Thoracic aorta (tissue), 2 donors: Measurements from ENCODE around the gene MORN3. TPM values are rescaled to one million over a fixed set of nuclear protein-coding genes. Genes with fewer than 3 reads are reported as not detected.
A peak's percentile ranks its signal among the peaks of the same experiment; 100 is the strongest.
"Not testable (repeated sequence)": the region's sequence is repeated elsewhere in the genome, so short reads cannot be mapped to it uniquely, and the experiment has no call there.

Source experiments
- ATAC-seq: fragments of 150-250 bp; one replicate; pipeline ENCODE4 v1.8.0; 2017; ENCODE audit warnings: low read depth; ENCODE audit not compliant: insufficient number of reproducible peaks, low FRiP score
- DNase-seq: peaks from one replicate; pipeline ENCODE4 v3.0.0-alpha.2; 2020; ENCODE audit warnings: low spot score
- H3K27ac ChIP-seq, 2 donors: fragments of 200-600 bp; sonication (generic); 1 replicate in 1 of 2; 2 replicates in 1 of 2; pipeline ENCODE4 v1.5.1; 2016; ENCODE audit warnings: mild to moderate bottlenecking in 2 of 2, moderate library complexity in 2 of 2
- H3K27me3 ChIP-seq: fragments of 200-600 bp; sonication (generic); replicated peaks from 2 replicates; pipeline ENCODE4 v1.6.0; 2016; ENCODE audit warnings: mild to moderate bottlenecking; ENCODE audit not compliant: insufficient read depth
- H3K36me3 ChIP-seq: fragments of 200-600 bp; sonication (generic); one replicate; pipeline ENCODE4 v1.5.1; 2016
- H3K4me1 ChIP-seq, 2 donors: fragments of 200-600 bp; sonication (generic); 1 replicate in 1 of 2; 2 replicates in 1 of 2; pipeline versions ENCODE4 v1.5.1 to v1.6.0; 2016; ENCODE audit warnings: low read depth in 2 of 2, mild to moderate bottlenecking in 1 of 2; ENCODE audit not compliant: control insufficient read depth in 1 of 2
- H3K4me3 ChIP-seq: fragments of 200-600 bp; sonication (generic); 2 replicates; pipeline ENCODE4 v1.5.1; 2016; ENCODE audit warnings: mild to moderate bottlenecking
- H3K9me3 ChIP-seq: fragments of 200-600 bp; sonication (generic); 2 replicates; pipeline ENCODE4 v1.5.1; 2016
- total RNA-seq, 2 donors: library from RNA; depleted of rRNA; stranded (reverse); fragments of >200 nt; gene quantifications; one replicate each; pipeline versions ENCODE4 v1.1.0 to v1.2.3, GENCODE V29; 2016
- TF ChIP-seq, protein P1 (sequence below): fragments of 200-600 bp; sonication (generic); IDR thresholded peaks from one replicate; pipeline ENCODE4 v1.5.1; 2019; ENCODE audit warnings: antibody characterized with exemption

Gene MORN3
- total RNA-seq, 2 donors from 2014 or later, result 0.78 TPM; not detected in 1

DNA sequence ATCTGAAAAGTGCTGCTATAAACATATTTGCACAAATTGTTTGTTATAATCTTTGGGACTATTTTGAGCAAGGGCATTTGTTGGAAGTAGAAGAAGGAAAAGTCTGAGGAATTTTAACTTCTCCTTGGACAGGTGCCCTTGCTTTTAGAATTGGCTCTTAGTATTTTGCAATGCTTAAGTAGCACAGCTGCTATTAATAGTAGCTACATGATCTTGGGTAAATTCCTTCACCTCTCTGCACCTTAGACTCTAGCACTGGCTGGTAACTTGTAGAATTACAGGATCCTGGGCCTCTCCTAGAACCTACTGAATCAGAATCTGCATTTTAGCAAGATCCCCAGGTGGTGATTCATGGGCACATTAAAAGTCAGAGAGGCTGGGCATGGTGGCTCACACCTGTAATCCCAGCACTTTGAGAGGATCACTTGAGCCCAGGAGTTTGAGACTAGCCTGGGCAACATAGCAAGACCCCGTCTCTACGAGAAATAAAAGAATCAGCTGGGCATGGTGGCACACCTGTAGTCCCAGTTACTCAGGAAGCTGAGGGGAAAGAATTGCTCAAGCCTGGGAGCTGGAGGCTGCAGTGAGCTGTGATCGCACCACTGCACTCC, 32.3 kb upstream of the MORN3 start:
- no peaks in the 10 kb centered on the region for H3K27me3 ChIP-seq
- no peaks in the 10 kb centered on the region for H3K9me3 ChIP-seq
- H3K4me1 ChIP-seq, result peaks cover 0 to 20% of the 10 kb centered on the region in 2 donors
- DNase-seq, result no peak
- ATAC-seq, result no peak
- H3K4me3 ChIP-seq, result no peak overlapping the region
- no peak overlapping the region for H3K27ac ChIP-seq
- TF ChIP-seq, protein P1, sequence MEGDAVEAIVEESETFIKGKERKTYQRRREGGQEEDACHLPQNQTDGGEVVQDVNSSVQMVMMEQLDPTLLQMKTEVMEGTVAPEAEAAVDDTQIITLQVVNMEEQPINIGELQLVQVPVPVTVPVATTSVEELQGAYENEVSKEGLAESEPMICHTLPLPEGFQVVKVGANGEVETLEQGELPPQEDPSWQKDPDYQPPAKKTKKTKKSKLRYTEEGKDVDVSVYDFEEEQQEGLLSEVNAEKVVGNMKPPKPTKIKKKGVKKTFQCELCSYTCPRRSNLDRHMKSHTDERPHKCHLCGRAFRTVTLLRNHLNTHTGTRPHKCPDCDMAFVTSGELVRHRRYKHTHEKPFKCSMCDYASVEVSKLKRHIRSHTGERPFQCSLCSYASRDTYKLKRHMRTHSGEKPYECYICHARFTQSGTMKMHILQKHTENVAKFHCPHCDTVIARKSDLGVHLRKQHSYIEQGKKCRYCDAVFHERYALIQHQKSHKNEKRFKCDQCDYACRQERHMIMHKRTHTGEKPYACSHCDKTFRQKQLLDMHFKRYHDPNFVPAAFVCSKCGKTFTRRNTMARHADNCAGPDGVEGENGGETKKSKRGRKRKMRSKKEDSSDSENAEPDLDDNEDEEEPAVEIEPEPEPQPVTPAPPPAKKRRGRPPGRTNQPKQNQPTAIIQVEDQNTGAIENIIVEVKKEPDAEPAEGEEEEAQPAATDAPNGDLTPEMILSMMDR, result no peak
- H3K36me3 ChIP-seq, result no peaks in the 10 kb centered on the region

DNA sequence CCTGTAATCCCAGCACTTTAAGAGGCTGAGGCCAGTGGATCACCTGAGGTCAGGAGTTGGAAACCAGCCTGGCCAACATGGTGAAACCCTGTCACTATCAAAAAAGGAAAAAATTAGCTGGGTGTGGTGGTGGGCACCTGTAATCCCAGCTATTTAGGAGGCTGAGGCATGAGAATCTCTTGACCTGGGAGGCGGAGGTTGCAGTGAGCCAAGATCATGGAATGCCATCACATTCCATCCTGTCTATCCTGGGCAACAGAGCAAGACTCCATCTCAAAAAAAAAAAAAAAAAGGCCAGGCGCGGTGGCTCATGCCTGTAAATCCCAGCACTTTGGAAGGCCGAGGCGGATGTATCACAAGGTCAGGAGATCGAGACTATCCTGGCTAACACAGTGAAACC, 28.4 kb upstream of the MORN3 start:
- not testable (repeated sequence) for DNase-seq, ATAC-seq

DNA sequence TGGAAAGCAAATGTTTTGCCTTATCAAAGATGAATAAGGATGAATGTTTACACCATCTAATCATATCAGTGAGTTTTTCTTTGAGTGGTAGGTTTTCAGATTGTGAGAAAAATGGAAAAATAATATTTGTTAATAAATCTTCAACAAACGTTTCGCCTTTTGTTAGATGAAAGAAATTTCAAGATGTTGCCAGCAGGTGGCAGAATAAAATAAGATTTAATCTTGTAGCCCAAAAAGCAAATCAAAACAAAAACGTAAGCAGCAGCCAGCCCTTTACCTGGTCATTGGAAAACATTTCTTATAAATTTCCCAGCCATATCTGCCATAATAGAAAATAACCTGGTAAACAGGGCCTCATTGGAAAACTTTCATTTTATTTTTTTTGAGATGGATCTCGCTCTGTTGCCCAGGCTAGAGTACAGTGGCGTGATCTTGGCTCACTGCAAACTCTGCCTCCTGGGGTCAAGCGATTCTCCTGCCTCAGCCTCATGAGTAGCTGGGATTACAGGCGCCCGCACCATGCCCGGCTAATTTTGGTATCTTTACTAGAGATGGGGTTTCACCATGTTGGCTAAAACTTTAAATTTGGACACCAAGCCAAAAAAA, 27.7 kb upstream of the MORN3 start:
- ATAC-seq, result no peak
- TF ChIP-seq, protein P1, result peak; percentile 62

More for the DNA sequence above, 28.4 kb upstream of the MORN3 start:
- H3K9me3 ChIP-seq, H3K4me3 ChIP-seq, H3K27me3 ChIP-seq, H3K36me3 ChIP-seq, H3K27ac ChIP-seq: not testable (repeated sequence)
- peaks cover 0 to 18% of the 10 kb centered on the region in 2 donors for H3K4me1 ChIP-seq

DNA sequence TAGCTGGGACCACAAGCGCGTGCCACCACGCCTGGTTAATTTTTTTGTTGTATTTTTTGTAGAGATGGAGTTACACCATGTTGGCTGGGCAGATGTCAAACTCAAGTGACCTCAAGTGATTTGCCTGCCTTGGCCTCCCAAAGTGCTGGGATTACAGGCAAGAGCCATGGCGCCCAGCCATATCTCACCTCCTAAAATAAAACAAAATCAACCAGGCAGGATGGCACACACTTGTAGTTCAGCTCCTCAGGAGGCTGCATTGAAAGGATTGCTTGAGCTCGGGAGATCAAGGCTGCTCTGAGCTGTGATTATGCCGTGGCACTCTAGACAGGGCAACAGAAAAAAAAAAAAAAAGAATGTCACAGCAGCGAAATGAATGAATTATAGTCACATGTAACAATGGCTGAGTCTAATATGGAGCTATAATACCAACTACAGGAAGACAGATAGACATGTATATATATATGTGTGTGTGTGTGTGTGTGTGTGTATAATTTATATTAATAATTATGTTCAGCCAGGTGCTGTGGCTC, 23.8 kb upstream of the MORN3 start:
- TF ChIP-seq, protein P1, result no peak
- Histone ChIP-seq H3K36me3 (no peaks in the 10 kb centered on the region), H3K4me1 (no peaks in the 10 kb centered on the region), H3K27me3 (no peaks in the 10 kb centered on the region), H3K4me3 (no peak overlapping the region), H3K9me3 (no peaks in the 10 kb centered on the region), H3K27ac (no peak overlapping the region)
- DNase-seq (no peak), ATAC-seq (no peak)

More for the DNA sequence above, 27.7 kb upstream of the MORN3 start:
- Histone ChIP-seq H3K9me3 (no peaks in the 10 kb centered on the region), H3K4me1 (peaks cover 0 to 11% of the 10 kb centered on the region in 2 donors), H3K4me3 (no peak overlapping the region), H3K27me3 (no peaks in the 10 kb centered on the region), H3K27ac (no peak overlapping the region), H3K36me3 (no peaks in the 10 kb centered on the region)
- no peak for DNase-seq

DNA sequence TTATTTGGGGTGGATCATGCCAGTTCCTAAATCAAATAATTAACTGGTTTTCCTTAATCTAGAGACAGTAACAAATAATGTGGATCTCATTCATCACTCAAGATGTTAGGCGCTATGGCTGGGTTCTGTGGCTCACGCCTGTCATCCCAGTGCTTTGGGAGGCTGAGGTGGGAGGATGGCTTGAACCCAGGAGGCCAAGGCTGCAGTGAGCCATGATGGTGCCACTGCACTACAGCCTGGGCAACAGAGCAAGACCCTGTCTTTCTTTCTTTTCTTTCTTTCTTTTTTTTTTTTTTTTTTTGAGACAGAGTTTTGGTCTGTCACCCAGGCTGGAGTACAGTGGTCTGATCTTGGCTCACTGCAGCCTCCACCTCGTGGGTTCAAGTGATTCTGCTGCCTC, 23.3 kb upstream of the MORN3 start:
- not testable (repeated sequence) for H3K36me3 ChIP-seq, ATAC-seq, H3K9me3 ChIP-seq, H3K4me3 ChIP-seq, H3K27ac ChIP-seq, DNase-seq, H3K27me3 ChIP-seq, H3K4me1 ChIP-seq

DNA sequence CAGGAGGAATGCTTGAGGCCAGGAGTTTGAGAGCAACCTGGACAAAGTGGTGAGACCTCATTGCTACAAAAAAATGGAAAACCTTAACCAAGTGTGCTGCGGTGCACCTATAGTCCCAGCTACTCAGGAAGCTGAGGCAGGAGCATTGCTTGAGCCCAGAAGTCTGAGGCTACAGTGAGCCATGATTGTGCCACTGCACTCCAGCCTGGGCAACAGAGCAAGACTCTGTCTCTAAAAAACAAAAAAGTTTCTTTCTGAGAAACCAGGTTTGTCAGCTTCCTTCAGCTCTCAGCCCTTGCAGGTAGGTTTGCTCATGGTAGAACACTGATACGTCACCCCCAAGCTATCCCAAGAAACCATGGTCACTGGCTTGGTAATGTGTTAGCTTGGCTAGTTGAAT, 20.0 kb upstream of the MORN3 start:
- H3K36me3 ChIP-seq, result no peaks in the 10 kb centered on the region
- TF ChIP-seq, protein P1, result no peak
- DNase-seq (no peak), ATAC-seq (no peak)
- no peak overlapping the region for H3K4me3 ChIP-seq
- peaks cover 0 to 4% of the 10 kb centered on the region in 2 donors for H3K4me1 ChIP-seq
- no peaks in the 10 kb centered on the region for H3K9me3 ChIP-seq
- no peak overlapping the region for H3K27ac ChIP-seq
- H3K27me3 ChIP-seq, result no peaks in the 10 kb centered on the region
